K562 (cell line): ENCODE results near the gene SMAP2. TPM values are rescaled to one million over a fixed set of nuclear protein-coding genes. Genes with fewer than 3 reads are reported as not detected.

ENCODE experiments used
- ARID3B ChIP-seq: fragments of 250-450 bp; sonication (Bioruptor Pico); IDR thresholded peaks from 2 replicates; pipeline ENCODE4 v1.4.0; 2020; ENCODE audit warnings: borderline replicate concordance
- ATF7 ChIP-seq: fragments of 450-650 bp; IDR thresholded peaks from 2 replicates; pipeline ENCODE4 v1.7.1; 2014; ENCODE audit warnings: mild to moderate bottlenecking, moderate library complexity
- DIDO1 ChIP-seq: fragments of 450-650 bp; IDR thresholded peaks from 2 replicates; pipeline ENCODE4 v1.6.1; 2016; ENCODE audit warnings: low read depth, missing biosample characterization, missing genetic modification characterization
- ILF3 ChIP-seq: fragments of 450-650 bp; IDR thresholded peaks from 2 replicates; pipeline ENCODE4 v1.6.1; 2018; ENCODE audit warnings: antibody characterized with exemption, mild to moderate bottlenecking, moderate library complexity, borderline replicate concordance
- KDM2B ChIP-seq: fragments of 250-450 bp; sonication (Bioruptor Pico); IDR thresholded peaks from 2 replicates; pipeline ENCODE4 v1.8.0; 2021; ENCODE audit warnings: mild to moderate bottlenecking, moderate library complexity
- LARP7 ChIP-seq: fragments of 450-650 bp; IDR thresholded peaks from 2 replicates; pipeline ENCODE4 v1.6.1; 2016
- MCM3 ChIP-seq: fragments of 450-650 bp; IDR thresholded peaks from 2 replicates; pipeline ENCODE4 v1.6.1; 2016
- NONO ChIP-seq, 2 experiments: fragments of 200-400 bp in 1 of 2; fragments of 450-650 bp in 1 of 2; formaldehyde crosslinking in 1 of 2; IDR thresholded peaks; 2 replicates each; pipeline ENCODE4 v1.6.1; 2017; ENCODE audit warnings: low read depth in 2 of 2, mild to moderate bottlenecking in 2 of 2, moderate library complexity in 2 of 2, low read length in 1 of 2
- SAFB2 ChIP-seq: fragments of 200-400 bp; formaldehyde crosslinking; IDR thresholded peaks from 2 replicates; pipeline ENCODE4 v1.6.1; 2018; ENCODE audit warnings: borderline replicate concordance, low read length, low read depth, moderate library complexity; ENCODE audit not compliant: severe bottlenecking
- SLC30A9 ChIP-seq: fragments of 250-450 bp; sonication (Bioruptor Pico); IDR thresholded peaks from 2 replicates; pipeline ENCODE4 v1.8.0; 2022; ENCODE audit warnings: mild to moderate bottlenecking, moderate library complexity
- SREBF2 ChIP-seq: sonication (generic); formaldehyde crosslinking; IDR thresholded peaks from 2 replicates; pipeline ENCODE4 v1.4.0; 2020; ENCODE audit warnings: mild to moderate bottlenecking, missing genetic modification reagents
- THRAP3 ChIP-seq: fragments of 450-650 bp; IDR thresholded peaks from 2 replicates; pipeline ENCODE4 v1.6.1; 2016; ENCODE audit warnings: mild to moderate bottlenecking, inconsistent platforms, borderline replicate concordance
- ZNF143 ChIP-seq: sonication (generic); formaldehyde crosslinking; IDR thresholded peaks from 2 replicates; pipeline ENCODE4 v1.9.0; 2022; ENCODE audit warnings: mild to moderate bottlenecking, missing genetic modification reagents
- ZNF3 ChIP-seq: fragments of 250-450 bp; sonication (Bioruptor Pico); IDR thresholded peaks from 2 replicates; pipeline ENCODE4 v1.5.0; 2021; ENCODE audit warnings: mild to moderate bottlenecking, moderate library complexity
- ZNF512 ChIP-seq: IDR thresholded peaks from 2 replicates; pipeline ENCODE4 v1.6.1; 2016; ENCODE audit warnings: missing genetic modification characterization, missing compliant biosample characterization
- ZSCAN32 ChIP-seq: fragments of 450-650 bp; formaldehyde crosslinking; IDR thresholded peaks from 2 replicates; pipeline ENCODE4 v1.4.0; 2020; ENCODE audit warnings: mild to moderate bottlenecking, moderate library complexity
- polyA plus RNA-seq, 8 experiments: library from polyadenylated mRNA; depleted of rRNA in 4 of 8; stranded (reverse) in 5 of 8; unstranded in 3 of 8; fragments of >200 nt; fragmentation: Nextera tagmentation in 2 of 8; fragmentation: Illumina TruSeq in 1 of 8; extraction: Ambion mirVana in 2 of 8; extraction: Trizol in 1 of 8; gene quantifications; 2 replicates each; pipeline versions ENCODE4 v1.2.1 to v1.2.3, GENCODE V29; 2011 to 2014; ENCODE audit warnings: inconsistent platforms in 1 of 8, missing spikeins in 1 of 8
- total RNA-seq, 7 experiments: library from RNA; depleted of rRNA in 6 of 7; stranded (reverse); fragments of >200 nt in 6 of 7; fragmentation: Illumina TruSeq in 2 of 7; extraction: Trizol in 2 of 7; gene quantifications; 2 replicates each; pipeline versions ENCODE4 v1.2.1 to v1.2.3, GENCODE V29; 2011 to 2021; ENCODE audit warnings: low replicate concordance in 1 of 7
- TF ChIP-seq, protein P1 (sequence below): fragments of 450-650 bp; IDR thresholded peaks from 2 replicates; pipeline ENCODE4 v1.6.1; 2016; ENCODE audit warnings: low read depth

The SMAP2 gene
- total and polyA plus RNA-seq, 9 of the 15 experiments (the other 6 are each of a cell fraction or from before 2014, with no cell fraction given) = 38.7 to 212 (median 94.1) TPM

GRCh38 chr1:40383488-40384412 is 10.2 kb downstream of the SMAP2 start (continued):
- TF ChIP-seq ZNF512 (tag) = no peak
- TF ChIP-seq, protein P1, sequence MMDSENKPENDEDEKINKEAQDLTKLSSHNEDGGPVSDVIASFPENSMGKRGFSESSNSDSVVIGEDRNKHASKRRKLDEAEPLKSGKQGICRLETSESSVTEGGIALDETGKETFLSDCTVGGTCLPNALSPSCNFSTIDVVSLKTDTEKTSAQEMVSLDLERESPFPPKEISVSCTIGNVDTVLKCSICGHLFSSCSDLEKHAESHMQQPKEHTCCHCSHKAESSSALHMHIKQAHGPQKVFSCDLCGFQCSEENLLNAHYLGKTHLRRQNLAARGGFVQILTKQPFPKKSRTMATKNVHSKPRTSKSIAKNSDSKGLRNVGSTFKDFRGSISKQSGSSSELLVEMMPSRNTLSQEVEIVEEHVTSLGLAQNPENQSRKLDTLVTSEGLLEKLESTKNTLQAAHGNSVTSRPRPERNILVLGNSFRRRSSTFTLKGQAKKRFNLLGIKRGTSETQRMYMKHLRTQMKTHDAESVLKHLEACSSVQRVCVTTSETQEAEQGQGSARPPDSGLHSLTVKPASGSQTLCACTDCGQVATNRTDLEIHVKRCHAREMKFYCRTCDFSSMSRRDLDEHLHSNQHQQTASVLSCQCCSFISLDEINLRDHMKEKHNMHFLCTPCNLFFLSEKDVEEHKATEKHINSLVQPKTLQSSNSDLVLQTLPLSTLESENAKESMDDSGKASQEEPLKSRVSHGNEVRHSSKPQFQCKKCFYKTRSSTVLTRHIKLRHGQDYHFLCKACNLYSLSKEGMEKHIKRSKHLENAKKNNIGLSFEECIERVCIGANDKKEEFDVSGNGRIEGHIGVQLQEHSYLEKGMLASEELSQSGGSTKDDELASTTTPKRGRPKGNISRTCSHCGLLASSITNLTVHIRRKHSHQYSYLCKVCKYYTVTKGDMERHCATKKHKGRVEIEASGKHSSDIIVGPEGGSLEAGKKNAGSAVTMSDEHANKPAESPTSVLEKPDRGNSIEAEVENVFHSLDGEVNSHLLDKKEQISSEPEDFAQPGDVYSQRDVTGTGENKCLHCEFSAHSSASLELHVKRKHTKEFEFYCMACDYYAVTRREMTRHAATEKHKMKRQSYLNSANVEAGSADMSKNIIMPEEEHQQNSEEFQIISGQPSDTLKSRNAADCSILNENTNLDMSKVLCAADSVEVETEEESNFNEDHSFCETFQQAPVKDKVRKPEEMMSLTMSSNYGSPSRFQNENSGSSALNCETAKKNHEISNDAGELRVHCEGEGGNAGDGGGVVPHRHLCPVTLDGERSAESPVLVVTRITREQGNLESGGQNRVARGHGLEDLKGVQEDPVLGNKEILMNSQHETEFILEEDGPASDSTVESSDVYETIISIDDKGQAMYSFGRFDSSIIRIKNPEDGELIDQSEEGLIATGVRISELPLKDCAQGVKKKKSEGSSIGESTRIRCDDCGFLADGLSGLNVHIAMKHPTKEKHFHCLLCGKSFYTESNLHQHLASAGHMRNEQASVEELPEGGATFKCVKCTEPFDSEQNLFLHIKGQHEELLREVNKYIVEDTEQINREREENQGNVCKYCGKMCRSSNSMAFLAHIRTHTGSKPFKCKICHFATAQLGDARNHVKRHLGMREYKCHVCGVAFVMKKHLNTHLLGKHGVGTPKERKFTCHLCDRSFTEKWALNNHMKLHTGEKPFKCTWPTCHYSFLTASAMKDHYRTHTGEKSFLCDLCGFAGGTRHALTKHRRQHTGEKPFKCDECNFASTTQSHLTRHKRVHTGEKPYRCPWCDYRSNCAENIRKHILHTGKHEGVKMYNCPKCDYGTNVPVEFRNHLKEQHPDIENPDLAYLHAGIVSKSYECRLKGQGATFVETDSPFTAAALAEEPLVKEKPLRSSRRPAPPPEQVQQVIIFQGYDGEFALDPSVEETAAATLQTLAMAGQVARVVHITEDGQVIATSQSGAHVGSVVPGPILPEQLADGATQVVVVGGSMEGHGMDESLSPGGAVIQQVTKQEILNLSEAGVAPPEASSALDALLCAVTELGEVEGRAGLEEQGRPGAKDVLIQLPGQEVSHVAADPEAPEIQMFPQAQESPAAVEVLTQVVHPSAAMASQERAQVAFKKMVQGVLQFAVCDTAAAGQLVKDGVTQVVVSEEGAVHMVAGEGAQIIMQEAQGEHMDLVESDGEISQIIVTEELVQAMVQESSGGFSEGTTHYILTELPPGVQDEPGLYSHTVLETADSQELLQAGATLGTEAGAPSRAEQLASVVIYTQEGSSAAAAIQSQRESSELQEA = no peak
- TF ChIP-seq SAFB2 = no peak
- no peak for TF ChIP-seq KDM2B (CRISPR knock-in tag)
- 0 out of 2 replicates have a peak, but pooled peaks have one; percentile 4 for TF ChIP-seq THRAP3
- TF ChIP-seq LARP7 = peak; percentile 73; the same call in 1 of the 2 replicates
- peak; percentile 45; the same call in 1 of the 2 replicates for TF ChIP-seq ATF7
- TF ChIP-seq ZNF143 (CRISPR knock-in tag) = no peak; the same call in 1 of the 2 replicates
- no peak for TF ChIP-seq ZSCAN32 (CRISPR knock-in tag)
- no peak for TF ChIP-seq NONO (IDR thresholded peaks at IDR 0.05; ENCODE audit: low read depth in 2 of 2, low read length in 1 of 2)
- TF ChIP-seq MCM3 = no peak
- no peak for TF ChIP-seq ILF3
- no peak for TF ChIP-seq ZNF3 (CRISPR knock-in tag)
- no peak for TF ChIP-seq SLC30A9 (CRISPR knock-in tag)
- 0 out of 2 replicates have a peak, but pooled peaks have one; percentile 13 for TF ChIP-seq DIDO1 (tag)
- TF ChIP-seq SREBF2 (CRISPR knock-in tag) = no peak
- TF ChIP-seq ARID3B (CRISPR knock-in tag) = no peak
